NT2/D1 (cell line): ENCODE measurements around the gene ENPP6.

Experiments
- SUZ12 ChIP-seq: IDR thresholded peaks from 2 replicates; pipeline ENCODE4 v1.6.1; 2011; ENCODE audit not compliant: insufficient read length, insufficient read depth; ENCODE audit errors: extremely low read depth
- YY1 ChIP-seq: IDR thresholded peaks from 2 replicates; pipeline ENCODE4 v1.6.1; 2011; ENCODE audit not compliant: insufficient read length, insufficient read depth
- ZNF274 ChIP-seq: IDR thresholded peaks from 2 replicates; pipeline ENCODE4 v1.6.1; 2011; ENCODE audit warnings: mild to moderate bottlenecking, low read depth, low read length

GRCh38 chr4:184147858-184148737, 69.6 kb downstream of the ENPP6 start:
- TF ChIP-seq YY1 (no peak), ZNF274 (no peak), SUZ12 (no peak)
